Measurements from ENCODE around the gene CALR3.
"Not testable (repeated sequence)": the region's sequence is repeated elsewhere in the genome, so short reads cannot be mapped to it uniquely, and the experiment has no call there.

Gene CALR3

GRCh38 chr19:16456652-16457194 lies 39.2 kb downstream of the CALR3 start:
- no peak for DNase-seq

GRCh38 chr19:16455489-16455888 lies 40.5 kb downstream of the CALR3 start:
- no peak for DNase-seq

GRCh38 chr19:16454351-16454918 lies 41.5 kb downstream of the CALR3 start:
- DNase-seq, result no peak

- DNase-seq, result no peak
Observed at GRCh38 chr19:16452325-16452724, 43.6 kb downstream of the CALR3 start.

GRCh38 chr19:16449330-16449961 lies 46.5 kb downstream of the CALR3 start:
- peak; percentile 76 for DNase-seq

GRCh38 chr19:16448872-16449271 lies 47.1 kb downstream of the CALR3 start:
- not testable (repeated sequence) for DNase-seq

- DNase-seq, result peak; percentile 41
Observed at GRCh38 chr19:16446724-16447368, 49.1 kb downstream of the CALR3 start.

- no peak for DNase-seq
Observed at GRCh38 chr19:16446108-16446723, 49.8 kb downstream of the CALR3 start.

- DNase-seq, result peak; percentile 6
Observed at GRCh38 chr19:16445238-16446107, 50.5 kb downstream of the CALR3 start.

GRCh38 chr19:16444269-16444600 lies 51.7 kb downstream of the CALR3 start:
- DNase-seq, result no peak

- DNase-seq, result no peak
Observed at GRCh38 chr19:16442386-16443276, 53.3 kb downstream of the CALR3 start.

- no peak for DNase-seq
Observed at GRCh38 chr19:16441661-16442162, 54.3 kb downstream of the CALR3 start.

- no peak for DNase-seq
Observed at GRCh38 chr19:16436780-16437332, 59.1 kb downstream of the CALR3 start.

- no peak for DNase-seq
Observed at GRCh38 chr19:16435999-16436650, 59.8 kb downstream of the CALR3 start.

GRCh38 chr19:16435238-16435917 lies 60.6 kb downstream of the CALR3 start:
- DNase-seq, result no peak

- no peak for DNase-seq
Observed at GRCh38 chr19:16433986-16434385, 62.0 kb downstream of the CALR3 start.

- DNase-seq, result no peak
Observed at GRCh38 chr19:16429759-16430091, 66.2 kb downstream of the CALR3 start.

- no peak for DNase-seq
Observed at GRCh38 chr19:16429066-16429758, 66.8 kb downstream of the CALR3 start.
